HEK293 (cell line): Measurements from ENCODE around the gene MAP3K5.

Experiments used
- CTCF ChIA-PET: fragments of 350-600 bp; formaldehyde crosslinking; extraction: SDS; loops from one replicate; lab custom pipeline; 2021; ENCODE audit warnings: antibody characterized with exemption; lab: Yijun Ruan, JAX
- POLR2A ChIA-PET: fragments of 300-600 bp; formaldehyde crosslinking; extraction: SDS; loops from one replicate; lab custom pipeline; 2020; ENCODE audit warnings: antibody characterized with exemption, inconsistent platforms; lab: Yijun Ruan, JAX
- H3K27ac ChIP-seq: fragments of 200-500 bp; sonication (Bioruptor generic); 2 replicates; pipeline ENCODE4 v1.5.1; 2014; ENCODE audit warnings: low read depth, low read length, control low read depth, inconsistent platforms; ENCODE audit errors: extremely low read depth
- H3K36me3 ChIP-seq, 2 experiments: fragments of 200-500 bp in 1 of 2; sonication (Bioruptor generic) in 1 of 2; 1 replicate in 1 of 2; 2 replicates in 1 of 2; pipeline ENCODE4 v1.5.1; 2014 to 2017; ENCODE audit warnings: inconsistent platforms in 2 of 2, low read length in 2 of 2; ENCODE audit not compliant: control insufficient read depth in 2 of 2, insufficient read depth in 1 of 2
- H3K4me1 ChIP-seq: fragments of 200-500 bp; sonication (Bioruptor generic); 2 replicates; pipeline ENCODE4 v1.5.1; 2014; ENCODE audit warnings: mild to moderate bottlenecking, low read length, inconsistent platforms; ENCODE audit not compliant: control insufficient read depth, insufficient read depth
- H3K4me3 ChIP-seq: 2 replicates; pipeline ENCODE4 v1.5.1; 2011; ENCODE audit warnings: low read depth, mild to moderate bottlenecking, control low read depth, low read length, moderate library complexity
- H3K9me3 ChIP-seq: fragments of 200-500 bp; sonication (Bioruptor generic); 2 replicates; pipeline ENCODE4 v1.5.1; 2014; ENCODE audit warnings: low read depth, low read length, inconsistent platforms; ENCODE audit not compliant: control insufficient read depth, insufficient read depth
- GLI4 ChIP-seq: fragments of 450-650 bp; formaldehyde crosslinking; IDR thresholded peaks from 2 replicates; pipeline ENCODE4 v1.5.1; 2016; ENCODE audit warnings: missing biosample characterization, missing genetic modification characterization
- GLIS1 ChIP-seq: fragments of 450-650 bp; formaldehyde crosslinking; IDR thresholded peaks from 2 replicates; pipeline ENCODE4 v1.5.1; 2016; ENCODE audit warnings: missing biosample characterization, missing genetic modification characterization
- GLIS2 ChIP-seq: fragments of 450-650 bp; formaldehyde crosslinking; IDR thresholded peaks from 2 replicates; pipeline ENCODE4 v1.5.1; 2016; ENCODE audit warnings: missing biosample characterization, missing genetic modification characterization
- HIC1 ChIP-seq: fragments of 450-650 bp; formaldehyde crosslinking; IDR thresholded peaks from 2 replicates; pipeline ENCODE4 v1.5.1; 2016; ENCODE audit warnings: missing biosample characterization, missing genetic modification characterization
- HOXD13 ChIP-seq: sonication (generic); formaldehyde crosslinking; IDR thresholded peaks from 2 replicates; pipeline ENCODE4 v1.8.0; 2022; ENCODE audit warnings: missing genetic modification reagents, borderline replicate concordance
- KLF17 ChIP-seq: fragments of 450-650 bp; formaldehyde crosslinking; IDR thresholded peaks from 2 replicates; pipeline ENCODE4 v1.5.1; 2016; ENCODE audit warnings: missing biosample characterization, missing genetic modification characterization
- KLF9 ChIP-seq: fragments of 450-650 bp; formaldehyde crosslinking; IDR thresholded peaks from 2 replicates; pipeline ENCODE4 v1.5.1; 2016; ENCODE audit warnings: missing biosample characterization, missing genetic modification characterization, low read depth
- MEIS1 ChIP-seq: sonication (generic); formaldehyde crosslinking; IDR thresholded peaks from 2 replicates; pipeline ENCODE4 v1.8.1; 2022; ENCODE audit warnings: missing genetic modification reagents, mild to moderate bottlenecking, borderline replicate concordance
- PBX3 ChIP-seq: sonication (generic); formaldehyde crosslinking; IDR thresholded peaks from 2 replicates; pipeline ENCODE4 v1.8.1; 2022; ENCODE audit warnings: mild to moderate bottlenecking, moderate library complexity, missing genetic modification reagents
- REPIN1 ChIP-seq: fragments of 450-650 bp; formaldehyde crosslinking; IDR thresholded peaks from 2 replicates; pipeline ENCODE4 v1.5.1; 2017; ENCODE audit warnings: missing biosample characterization, missing genetic modification characterization, low read depth
- YY2 ChIP-seq: fragments of 450-650 bp; formaldehyde crosslinking; IDR thresholded peaks from 2 replicates; pipeline ENCODE4 v1.5.1; 2016; ENCODE audit warnings: missing biosample characterization, missing genetic modification characterization
- ZBTB48 ChIP-seq: fragments of 450-650 bp; formaldehyde crosslinking; IDR thresholded peaks from 2 replicates; pipeline ENCODE4 v1.5.1; 2016; ENCODE audit warnings: missing biosample characterization, missing genetic modification characterization
- ZBTB6 ChIP-seq: fragments of 450-650 bp; formaldehyde crosslinking; IDR thresholded peaks from 2 replicates; pipeline ENCODE4 v1.5.1; 2017; ENCODE audit warnings: missing biosample characterization, missing genetic modification characterization
- ZEB2 ChIP-seq: fragments of 450-650 bp; formaldehyde crosslinking; IDR thresholded peaks from 2 replicates; pipeline ENCODE4 v1.5.1; 2016; ENCODE audit warnings: missing biosample characterization, missing genetic modification characterization
- ZNF155 ChIP-seq: fragments of 450-650 bp; formaldehyde crosslinking; IDR thresholded peaks from 2 replicates; pipeline ENCODE4 v1.5.1; 2016; ENCODE audit warnings: missing biosample characterization, missing genetic modification characterization
- ZNF248 ChIP-seq: fragments of 450-650 bp; formaldehyde crosslinking; IDR thresholded peaks from 2 replicates; pipeline ENCODE4 v1.5.1; 2017; ENCODE audit warnings: missing biosample characterization, missing genetic modification characterization
- ZNF292 ChIP-seq: fragments of 450-650 bp; formaldehyde crosslinking; IDR thresholded peaks from 2 replicates; pipeline ENCODE4 v1.5.1; 2016; ENCODE audit warnings: low read depth, missing biosample characterization, missing genetic modification characterization, borderline replicate concordance
- ZNF423 ChIP-seq: fragments of 450-650 bp; formaldehyde crosslinking; IDR thresholded peaks from 2 replicates; pipeline ENCODE4 v1.5.1; 2016; ENCODE audit warnings: missing biosample characterization, missing genetic modification characterization
- ZNF571 ChIP-seq: fragments of 450-650 bp; formaldehyde crosslinking; IDR thresholded peaks from 2 replicates; pipeline ENCODE4 v1.5.0; 2017; ENCODE audit warnings: missing biosample characterization, missing genetic modification characterization
- ZNF670 ChIP-seq: fragments of 450-650 bp; formaldehyde crosslinking; IDR thresholded peaks from 2 replicates; pipeline ENCODE4 v1.5.1; 2016; ENCODE audit warnings: missing biosample characterization, missing genetic modification characterization, low read depth
- ZNF701 ChIP-seq: fragments of 450-650 bp; formaldehyde crosslinking; IDR thresholded peaks from 2 replicates; pipeline ENCODE4 v1.5.1; 2016; ENCODE audit warnings: missing biosample characterization, missing genetic modification characterization
- ZNF792 ChIP-seq: fragments of 450-650 bp; formaldehyde crosslinking; IDR thresholded peaks from 2 replicates; pipeline ENCODE4 v1.5.1; 2016; ENCODE audit warnings: missing biosample characterization, missing genetic modification characterization
- ZNF843 ChIP-seq: fragments of 450-650 bp; formaldehyde crosslinking; IDR thresholded peaks from 2 replicates; pipeline ENCODE4 v1.5.1; 2016; ENCODE audit warnings: missing biosample characterization, missing genetic modification characterization
- ZSCAN30 ChIP-seq: fragments of 450-650 bp; IDR thresholded peaks from 2 replicates; pipeline ENCODE4 v1.5.1; 2018; ENCODE audit warnings: missing biosample characterization, mild to moderate bottlenecking, missing genetic modification characterization, moderate library complexity

Gene MAP3K5

GRCh38 chr6:136658711-136659110 lies 133.6 kb downstream of the MAP3K5 start:
- no peak for TF ChIP-seq ZNF248
- no peak for TF ChIP-seq ZNF423 (tag by site-specific recombination)
- no peak for TF ChIP-seq ZNF670
- no peak for TF ChIP-seq KLF9 (tag by site-specific recombination)
- no peak for TF ChIP-seq ZEB2 (tag by site-specific recombination)
- no peak for TF ChIP-seq YY2 (tag by site-specific recombination)
- no peak for TF ChIP-seq ZNF571 (tag by site-specific recombination)
- ChIA-PET POLR2A (no interaction called here), CTCF (interaction anchor here (0.7 to 2.2 kb wide), 4 partner anchors 12 to 134 kb away, joined by 3 to 15 read pairs (median 5); partner anchors contain the start of gene MAP3K5)
- no peak overlapping the region for H3K27ac ChIP-seq
- H3K36me3 ChIP-seq: no peaks in the 10 kb centered on the region
- H3K4me1 ChIP-seq: peaks cover 7% of the 10 kb centered on the region; the same call in 1 of the 2 replicates
- H3K4me3 ChIP-seq: no peak overlapping the region
- H3K9me3 ChIP-seq: no peaks in the 10 kb centered on the region

GRCh38 chr6:136657666-136658065 lies 134.6 kb downstream of the MAP3K5 start:
- no peak for TF ChIP-seq KLF17 (tag by site-specific recombination)
- TF ChIP-seq GLIS1 (tag by site-specific recombination): no peak
- TF ChIP-seq ZNF792 (tag by site-specific recombination): no peak
- TF ChIP-seq PBX3 (CRISPR knock-in tag): no peak
- TF ChIP-seq MEIS1 (CRISPR knock-in tag): no peak
- TF ChIP-seq ZBTB48: no peak
- no peak for TF ChIP-seq KLF9 (tag by site-specific recombination)
- TF ChIP-seq HIC1 (tag by site-specific recombination): no peak
- peaks cover 7% of the 10 kb centered on the region; the same call in 1 of the 2 replicates for H3K4me1 ChIP-seq
- H3K4me3 ChIP-seq: no peak overlapping the region
- ChIA-PET POLR2A (interaction anchor here (0.6 kb wide), 1 partner anchor 40 kb away, joined by 5 read pairs; no protein-coding TSS in a partner anchor), CTCF (interaction anchor here (0.6 to 2.2 kb wide), 3 partner anchors 14 to 1022 kb away, joined by 3 to 15 read pairs (median 4); no protein-coding TSS in a partner anchor)
- H3K27ac ChIP-seq: no peak overlapping the region
- no peaks in the 10 kb centered on the region for H3K36me3 ChIP-seq
- H3K9me3 ChIP-seq: no peaks in the 10 kb centered on the region

GRCh38 chr6:136656121-136656520 lies 136.2 kb downstream of the MAP3K5 start:
- Histone ChIP-seq H3K4me3 (no peak overlapping the region), H3K4me1 (peaks cover 7% of the 10 kb centered on the region; the same call in 1 of the 2 replicates), H3K9me3 (no peaks in the 10 kb centered on the region), H3K27ac (no peak overlapping the region), H3K36me3 (no peaks in the 10 kb centered on the region)
- CTCF ChIA-PET: interaction anchor here (0.7 to 2.3 kb wide), 4 partner anchors 9 to 136 kb away, joined by 3 to 15 read pairs (median 6); partner anchors contain the start of gene MAP3K5
- POLR2A ChIA-PET: no interaction called here
- no peak for TF ChIP-seq HOXD13 (CRISPR knock-in tag)
- TF ChIP-seq GLIS1 (tag by site-specific recombination): no peak
- TF ChIP-seq GLI4 (tag by site-specific recombination): no peak
- TF ChIP-seq ZNF701 (tag by site-specific recombination): no peak
- TF ChIP-seq ZNF843 (tag by site-specific recombination): no peak
- TF ChIP-seq REPIN1 (tag by site-specific recombination): no peak
- TF ChIP-seq GLIS2 (tag by site-specific recombination): no peak
- TF ChIP-seq ZBTB6 (tag by site-specific recombination): no peak
- no peak for TF ChIP-seq ZNF292 (tag by site-specific recombination)
- no peak for TF ChIP-seq ZSCAN30 (tag by site-specific recombination)
- TF ChIP-seq ZNF155 (tag by site-specific recombination): no peak
